Ovary (tissue), 9 donors: ENCODE results near the gene MIF. TPM values are rescaled to one million over a fixed set of nuclear protein-coding genes. Genes with fewer than 3 reads are reported as not detected.

Experiments used
- polyA plus RNA-seq, 2 donors: library from polyadenylated mRNA; stranded (reverse); fragments of 200-250 nt in 1 of 2; fragments of 350-450 nt in 1 of 2; fragmentation: Illumina TruSeq in 1 of 2; extraction: RNeasy Lipid Tissue Mini Kit (QIAGEN cat#74804) in 1 of 2; gene quantifications; one replicate each; pipeline ENCODE4 v1.2.3, GENCODE V29; 2013 to 2014
- small RNA-seq: library from RNA; depleted of rRNA; stranded (forward); fragments of <200 nt; gene quantifications from one replicate; pipeline ENCODE3, GENCODE V24; 2016
- total RNA-seq, 7 donors: library from RNA; depleted of rRNA in 2 of 7; stranded (reverse); fragments of >200 nt in 2 of 7; fragmentation: NEBNext Ultra II Directional in 3 of 7; extraction: Animal tissue kit (Norgen Biotek cat#: 25700) in 3 of 7; gene quantifications; one replicate each; pipeline versions ENCODE4 v1.1.0 to v1.2.4, GENCODE V29; 2016 to 2023
- donor health status: DM: no; HTN: no; CAD: no; lungs with moderate emphysema.
- donor health status: DM: no; HTN: no; CAD: no.
- donor health status: Bipolar disorder and iron deficiency.
- donor health status: DM: yes; HTN: yes; CAD: no.
- donor health status: DM: no; HTN: no; CAD: no.
- donor health status: DM: yes; HTN: yes; CAD: no.

Gene MIF
- total and polyA plus RNA-seq, 9 donors, result 1.1 to 426 (median 361) TPM

Small RNA genes lying within 50 kb of the gene (small RNA-seq; reads per million reads assigned to genes)
- gene RN7SL268P, result not detected

Other genes starting within 250 kb of the MIF start
- gene RGL4, start 203.4 kb upstream of the MIF start, total RNA-seq, result under 1 TPM in 1 of 7 donors, not detected in 6; 0.20 TPM
- gene RGL4, start 203.4 kb upstream of the MIF start, polyA plus RNA-seq, result under 1 TPM in 1 of 2 donors, not detected in 1; 0.31 TPM
- 10 to 100 TPM in 5 of 7 donors, 1 to 10 TPM in 2; 4.8 to 21.6 (median 17.8) TPM for gene ZNF70, start 143.3 kb upstream of the MIF start, total RNA-seq
- gene ZNF70, start 143.3 kb upstream of the MIF start, polyA plus RNA-seq, result 1 to 10 TPM; 3.8 to 6.4 TPM
- gene VPREB3, start 140.0 kb upstream of the MIF start, total RNA-seq, result 1 to 10 TPM in 1 of 7 donors, not detected in 6; 2.8 TPM
- gene VPREB3, start 140.0 kb upstream of the MIF start, polyA plus RNA-seq, result not detected
- 1 to 10 TPM in 4 of 7 donors, under 1 TPM in 3; 0.48 to 6.5 (median 1.1) TPM for gene C22orf15, start 131.4 kb upstream of the MIF start, total RNA-seq
- under 1 TPM; 0.28 to 0.77 TPM for gene C22orf15, start 131.4 kb upstream of the MIF start, polyA plus RNA-seq
- 10 to 100 TPM in 6 of 7 donors, 1 to 10 TPM in 1; 2.7 to 40.5 (median 22.9) TPM for gene CHCHD10, start 126.4 kb upstream of the MIF start, total RNA-seq
- gene CHCHD10, start 126.4 kb upstream of the MIF start, polyA plus RNA-seq, result 10 to 100 TPM; 17.6 to 20.1 TPM
- 10 to 100 TPM in 4 of 7 donors, 1 to 10 TPM in 3; 1.4 to 59.7 (median 12.1) TPM for gene MMP11, start 121.5 kb upstream of the MIF start, total RNA-seq
- gene MMP11, start 121.5 kb upstream of the MIF start, polyA plus RNA-seq, result 10 to 100 TPM in 1 of 2 donors, 1 to 10 TPM in 1; 1.4 to 11.4 TPM
- gene SMARCB1, start 107.4 kb upstream of the MIF start, total RNA-seq, result 100 to 1,000 TPM in 1 of 7 donors, 10 to 100 TPM in 6; 47.1 to 107 (median 87.3) TPM
- gene SMARCB1, start 107.4 kb upstream of the MIF start, polyA plus RNA-seq, result 10 to 100 TPM; 75.4 to 87.0 TPM
- 1 to 10 TPM in 5 of 7 donors, under 1 TPM in 2; 0.76 to 3.9 (median 2.0) TPM for gene DERL3, start 55.4 kb upstream of the MIF start, total RNA-seq
- 1 to 10 TPM in 1 of 2 donors, under 1 TPM in 1; 0.45 to 1.5 TPM for gene DERL3, start 55.4 kb upstream of the MIF start, polyA plus RNA-seq
- gene SLC2A11, start 36.5 kb upstream of the MIF start, total RNA-seq, result 10 to 100 TPM; 14.2 to 25.3 (median 17.2) TPM
- gene SLC2A11, start 36.5 kb upstream of the MIF start, polyA plus RNA-seq, result 10 to 100 TPM; 13.7 to 15.0 TPM
- 10 to 100 TPM in 6 of 7 donors, 1 to 10 TPM in 1; 5.8 to 20.9 (median 14.1) TPM for gene GSTT2B, start 66.8 kb downstream of the MIF start, total RNA-seq
- gene GSTT2B, start 66.8 kb downstream of the MIF start, polyA plus RNA-seq, result 10 to 100 TPM; 11.1 to 11.8 TPM
- gene DDTL, start 72.5 kb downstream of the MIF start, total RNA-seq, result 1 to 10 TPM in 5 of 7 donors, not detected in 2; 2.8 to 5.1 (median 3.4) TPM
- gene DDTL, start 72.5 kb downstream of the MIF start, polyA plus RNA-seq, result 1 to 10 TPM; 1.4 to 1.6 TPM
- gene DDT, start 80.1 kb downstream of the MIF start, total RNA-seq, result 100 to 1,000 TPM in 3 of 7 donors, 10 to 100 TPM in 4; 73.5 to 115 (median 90.0) TPM
- 100 to 1,000 TPM in 1 of 2 donors, 10 to 100 TPM in 1; 34.6 to 236 TPM for gene DDT, start 80.1 kb downstream of the MIF start, polyA plus RNA-seq
- 1 to 10 TPM in 1 of 7 donors, under 1 TPM in 2, not detected in 4; 0.67 to 1.4 (median 0.98) TPM for gene GSTT2, start 85.8 kb downstream of the MIF start, total RNA-seq
- 1 to 10 TPM in 1 of 2 donors, under 1 TPM in 1; 0.33 to 1.8 TPM for gene GSTT2, start 85.8 kb downstream of the MIF start, polyA plus RNA-seq
- gene GSTT4, start 111.1 kb downstream of the MIF start, total RNA-seq, result not detected
- not detected for gene GSTT4, start 111.1 kb downstream of the MIF start, polyA plus RNA-seq
- 10 to 100 TPM; 26.3 to 68.0 (median 50.2) TPM for gene CABIN1, start 116.9 kb downstream of the MIF start, total RNA-seq
- 10 to 100 TPM; 15.7 to 25.1 TPM for gene CABIN1, start 116.9 kb downstream of the MIF start, polyA plus RNA-seq